Activated CD4-positive, CD25-positive, alpha-beta regulatory T cell (primary cell): ENCODE measurements around the gene ZNF385A.

ENCODE experiments used
- DNase-seq, 4 experiments: peaks; one replicate each; lab custom pipeline; 2025; lab: John Stamatoyannopoulos, UW

ZNF385A gene

DNA sequence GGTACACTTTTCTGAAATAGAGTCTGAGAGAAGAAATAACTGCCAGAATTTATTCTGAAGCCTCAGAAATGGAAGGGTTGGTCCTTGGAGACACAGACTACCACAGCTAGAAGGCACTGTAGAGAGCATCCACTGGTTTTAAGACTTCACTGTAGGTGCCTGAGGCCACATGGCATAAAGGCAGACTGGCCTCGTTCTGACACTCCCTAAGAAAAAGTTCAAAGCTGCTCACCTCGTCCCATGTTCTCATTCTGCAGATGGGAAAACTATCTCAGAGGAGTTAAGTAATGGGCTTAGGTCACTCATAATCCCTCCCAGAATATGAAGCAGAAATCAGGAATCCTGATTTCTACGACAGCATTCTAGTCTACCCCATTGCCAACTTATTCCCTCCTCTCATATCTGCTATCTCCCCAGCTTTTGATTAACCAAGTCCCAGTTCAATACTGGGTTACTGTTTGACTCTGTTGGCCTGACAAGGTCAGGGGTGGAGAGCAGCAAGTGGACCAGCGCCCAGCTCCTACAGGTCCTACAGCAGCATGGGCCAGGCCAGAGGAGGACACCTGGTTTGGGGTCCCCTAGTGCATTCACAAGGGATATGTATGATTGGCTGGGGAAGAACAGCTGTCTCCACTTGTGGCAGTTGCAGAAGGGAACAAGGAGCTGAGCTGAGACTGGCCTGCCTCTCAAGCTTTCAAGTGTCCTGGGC lies 30.8 kb upstream of the ZNF385A start:
- no peak for DNase-seq

DNA sequence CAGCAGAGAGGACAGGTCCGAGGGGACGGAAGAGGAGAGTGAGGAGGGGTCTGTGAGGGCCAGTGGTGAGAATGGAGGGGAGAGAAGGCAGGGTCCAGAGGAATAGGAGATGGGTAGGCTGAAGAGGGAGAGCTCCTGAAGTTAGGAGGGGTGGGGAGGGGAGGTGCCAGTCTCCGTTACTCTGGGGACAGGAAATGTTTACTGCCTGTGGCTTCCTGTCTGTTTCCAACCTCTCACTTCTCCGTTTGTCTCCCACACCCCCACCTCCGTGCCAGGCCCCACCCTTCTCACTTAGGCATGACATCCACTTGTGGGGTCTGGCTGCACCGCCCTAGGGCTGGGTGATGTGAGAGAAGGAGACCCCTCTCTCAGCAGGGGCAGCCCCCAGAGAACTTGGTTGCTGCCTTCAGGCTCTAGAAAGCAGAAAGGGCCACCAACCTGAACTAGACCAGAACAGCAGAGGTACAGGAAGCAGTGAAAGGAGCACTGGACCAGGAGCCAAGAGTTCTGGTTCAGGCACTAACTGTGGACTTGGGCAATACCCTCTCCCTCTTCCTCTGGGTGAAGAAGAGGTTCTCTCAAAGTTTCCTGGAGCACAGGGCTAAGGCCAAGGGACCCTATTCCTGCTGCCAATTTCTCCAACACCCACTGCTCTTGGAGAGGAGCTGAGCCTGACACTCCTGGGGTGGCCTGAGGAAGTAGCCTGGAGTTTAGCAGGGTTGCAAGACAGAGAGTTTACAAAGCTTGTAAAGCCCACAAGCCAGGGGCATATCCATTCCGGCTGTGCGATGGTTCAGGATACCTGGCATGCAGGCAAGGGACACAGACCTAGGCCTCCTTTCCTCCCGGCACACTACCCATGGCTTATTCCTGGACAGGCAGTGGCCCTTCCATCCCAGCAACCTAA lies 29.0 kb upstream of the ZNF385A start:
- DNase-seq: peak in 2 of 4 experiments; percentile 54 to 70

DNA sequence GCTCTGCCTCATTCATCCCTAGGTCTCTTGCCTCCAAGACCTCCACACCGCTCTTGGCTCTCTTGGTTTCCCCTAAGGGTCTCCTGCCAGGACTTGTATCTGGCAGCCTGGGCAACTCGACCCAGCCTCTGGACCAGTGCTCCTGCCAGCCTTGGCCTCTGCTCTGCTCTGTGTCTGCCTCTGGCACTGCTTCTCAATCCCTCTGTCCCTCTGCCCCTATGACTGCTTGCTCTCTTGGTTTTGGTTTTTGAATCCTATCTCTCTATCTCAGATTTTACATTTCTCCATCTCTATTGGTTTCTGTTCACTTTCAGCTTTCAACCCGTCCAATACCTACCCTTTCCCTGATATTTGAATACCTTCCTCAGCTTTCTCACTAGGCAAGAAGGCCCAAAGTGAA lies 28.3 kb upstream of the ZNF385A start:
- DNase-seq: no peak

GRCh38 chr12:54412348-54412747 lies 27.8 kb upstream of the ZNF385A start:
- no peak for DNase-seq

DNA sequence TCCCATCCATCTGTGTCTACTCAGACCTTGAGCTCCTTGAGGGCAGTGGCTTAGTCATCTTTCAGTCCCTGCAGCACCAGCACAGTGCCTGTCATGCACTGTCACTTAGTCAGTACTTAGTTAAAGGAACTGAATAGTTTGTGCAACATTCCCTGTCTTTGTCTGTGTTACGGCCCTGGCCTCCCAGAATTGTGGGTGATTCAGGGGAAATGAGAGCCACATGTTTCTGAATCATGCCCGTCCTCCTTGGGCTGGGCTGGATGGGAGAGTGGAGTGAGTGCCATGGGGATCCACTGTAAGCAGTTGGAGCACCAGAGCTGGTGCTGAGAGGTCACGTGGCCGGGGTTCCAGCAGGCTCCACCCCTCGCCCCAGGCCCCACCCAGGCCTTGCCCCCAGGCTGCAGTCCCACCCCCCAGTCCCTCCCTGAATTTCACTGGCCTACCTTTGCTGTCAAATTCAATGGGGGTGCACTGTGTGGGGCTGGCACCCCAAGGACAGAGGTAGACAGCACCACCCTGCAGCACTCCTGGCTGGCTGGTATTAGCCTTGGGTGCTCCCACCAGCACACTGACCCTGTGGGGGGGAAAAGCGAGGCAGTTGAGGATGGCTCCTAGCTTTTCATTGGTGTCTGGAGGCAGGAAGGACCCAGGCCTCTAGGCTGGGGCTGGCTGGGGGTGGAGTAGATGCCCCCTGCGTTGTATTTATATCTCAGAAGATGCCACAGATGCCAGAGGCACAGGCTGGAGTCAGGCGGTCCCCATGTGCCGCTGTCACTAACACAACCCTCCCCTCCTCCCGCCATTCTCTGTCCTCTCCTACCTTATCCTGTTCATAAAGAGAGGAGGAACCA lies 27.1 kb upstream of the ZNF385A start:
- no peak for DNase-seq

DNA sequence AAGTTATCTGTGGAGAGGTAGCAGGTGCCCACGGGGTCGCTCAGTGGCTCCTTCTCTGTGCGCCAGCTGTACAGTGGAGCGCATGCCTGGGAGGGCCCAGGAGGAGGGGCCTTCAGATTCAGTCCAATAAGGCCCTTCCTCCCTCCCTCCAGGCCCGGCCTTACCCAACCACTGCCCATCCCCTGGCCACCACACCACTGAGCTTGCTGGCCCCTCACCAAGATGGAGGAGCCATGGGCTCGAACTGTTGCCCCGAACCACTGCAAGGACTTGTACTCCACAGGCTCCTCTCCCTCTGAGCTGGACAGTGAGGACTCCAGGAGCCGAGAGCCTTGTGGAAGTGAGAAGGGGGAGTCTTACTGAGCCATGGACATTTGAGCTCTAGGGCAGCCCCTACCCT lies 24.7 kb upstream of the ZNF385A start:
- DNase-seq: no peak

GRCh38 chr12:54407183-54407905 lies 22.8 kb upstream of the ZNF385A start:
- DNase-seq: no peak

DNA sequence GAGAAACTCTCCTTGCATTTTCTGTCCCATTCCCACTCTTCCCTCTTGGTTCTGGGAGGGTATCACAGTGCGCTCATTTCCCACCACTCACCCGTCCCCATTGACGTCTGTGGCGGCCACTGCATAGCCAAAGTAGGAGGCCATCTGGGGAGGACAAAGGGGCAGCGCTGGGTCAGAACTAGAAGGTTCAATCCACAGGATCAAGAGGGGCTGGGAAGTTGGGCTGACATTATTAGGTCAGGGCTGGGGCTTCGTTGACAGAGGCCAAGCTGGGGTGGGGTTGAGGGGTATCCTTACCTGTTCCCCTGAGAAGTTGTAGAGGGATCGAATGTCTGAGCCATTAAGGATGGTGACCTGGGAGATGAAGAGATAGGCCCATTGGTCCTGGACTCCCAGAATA lies 21.0 kb upstream of the ZNF385A start:
- no peak for DNase-seq

- no peak for DNase-seq
These were observed 20.6 kb upstream of the ZNF385A start for GRCh38 chr12:54405106-54405505.

- peak in 2 of 4 experiments; percentile 29 to 51 for DNase-seq
These were observed 19.8 kb upstream of the ZNF385A start for GRCh38 chr12:54404061-54405004.

- no peak for DNase-seq
These were observed 16.6 kb upstream of the ZNF385A start for GRCh38 chr12:54401119-54401518.

DNA sequence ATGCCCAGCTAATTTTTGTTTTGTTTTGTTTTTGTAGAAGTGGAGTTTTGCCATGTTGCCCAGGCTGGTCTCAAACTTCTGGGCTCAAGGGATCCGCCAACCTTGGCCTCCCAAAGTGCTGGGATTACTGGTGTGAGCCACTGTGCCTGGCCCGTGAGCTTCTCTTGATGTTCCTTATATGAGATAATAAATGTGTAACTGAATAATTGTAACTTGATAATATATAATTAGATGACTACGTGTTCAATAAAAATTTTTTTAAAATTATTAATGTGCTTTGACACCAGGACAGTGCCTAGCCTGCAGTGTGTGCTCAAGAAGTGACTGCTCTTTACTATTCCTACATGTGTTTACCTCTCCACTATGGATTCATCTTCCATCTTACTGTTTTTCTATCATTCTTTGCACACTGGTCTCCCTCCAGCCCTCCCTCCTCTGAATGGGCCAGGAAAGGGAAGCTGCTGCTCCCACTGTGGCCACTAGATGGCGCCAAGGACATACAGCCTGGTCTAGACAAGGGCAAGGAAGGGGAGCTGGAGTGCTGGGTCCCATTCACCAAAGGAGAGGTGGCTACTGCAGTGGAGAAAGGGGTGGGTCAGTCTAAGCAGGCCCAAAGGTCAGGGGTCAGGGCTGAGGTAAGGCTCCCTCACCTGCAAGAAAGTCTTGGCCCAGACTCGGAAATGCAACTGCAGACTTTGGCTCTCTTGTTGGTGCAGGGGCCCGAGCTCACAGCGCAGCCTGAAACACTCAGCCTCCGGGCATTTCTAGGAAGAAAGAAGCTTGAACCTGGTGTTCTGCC lies 14.7 kb upstream of the ZNF385A start:
- peak; percentile 66 to 89 (median 75) for DNase-seq

GRCh38 chr12:54398218-54398617 lies 13.7 kb upstream of the ZNF385A start:
- no peak for DNase-seq

GRCh38 chr12:54397157-54397556 lies 12.6 kb upstream of the ZNF385A start:
- no peak for DNase-seq

DNA sequence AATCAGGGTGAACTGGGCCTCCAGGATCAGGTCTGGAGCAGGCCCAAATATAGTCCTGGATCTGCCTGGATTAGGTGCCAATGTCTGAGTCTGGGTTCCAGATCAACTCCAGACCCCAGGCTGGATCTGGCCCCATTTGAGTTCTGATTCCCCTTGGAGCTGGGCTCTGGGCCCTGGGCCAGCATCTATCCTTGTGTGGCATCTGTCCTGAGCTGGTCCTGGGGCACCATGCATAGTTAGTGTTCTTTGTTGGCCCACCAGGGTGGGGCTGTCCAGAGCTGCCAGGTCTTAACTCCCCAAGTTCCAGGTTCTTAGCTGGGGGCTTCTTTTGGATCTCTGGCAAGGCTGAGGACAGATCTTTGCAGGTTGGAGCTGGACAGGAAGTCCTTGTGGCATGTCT lies 11.0 kb upstream of the ZNF385A start:
- DNase-seq: no peak

GRCh38 chr12:54394986-54395385 lies 10.5 kb upstream of the ZNF385A start:
- DNase-seq: no peak

DNA sequence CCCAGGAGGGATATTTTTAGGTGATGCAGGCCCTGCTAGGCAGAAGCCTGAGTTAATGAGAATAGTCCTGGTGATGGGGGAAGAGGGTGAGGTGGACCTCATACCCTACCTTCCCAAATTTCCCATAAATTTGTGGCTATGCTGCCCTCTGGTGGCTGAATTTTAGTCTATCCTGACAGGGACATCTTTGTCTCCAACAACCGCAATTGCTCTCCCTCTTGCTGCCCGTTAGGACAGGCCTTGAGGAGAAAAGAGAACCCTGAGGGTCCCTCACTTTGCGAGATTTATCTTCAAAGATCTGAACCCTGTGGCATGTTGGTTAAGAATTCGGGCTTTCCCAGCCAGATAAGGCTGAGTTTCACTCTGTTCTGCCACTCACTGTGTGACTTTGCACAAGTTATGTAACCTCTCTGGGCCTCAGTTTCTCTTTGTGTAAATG lies 9.8 kb upstream of the ZNF385A start:
- DNase-seq: no peak

DNA sequence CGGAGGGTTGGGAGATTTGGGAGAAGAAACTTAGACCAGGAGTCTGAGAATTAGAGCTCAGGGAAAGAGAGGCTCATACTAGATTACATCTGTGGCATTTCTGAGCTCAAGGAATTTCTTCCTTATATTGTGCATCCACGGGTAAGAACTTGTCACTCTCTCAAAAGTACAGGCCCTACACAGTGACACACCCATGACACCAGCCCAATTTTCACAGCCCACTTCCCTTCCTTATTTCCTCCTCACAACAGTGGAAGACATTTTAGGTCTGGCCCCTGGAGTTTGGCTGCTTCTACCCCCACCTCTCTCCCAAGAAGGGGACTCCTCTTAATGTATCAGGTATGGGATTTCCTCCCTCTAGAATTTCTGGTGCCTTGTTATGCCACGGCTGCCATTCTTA lies 9.2 kb upstream of the ZNF385A start:
- no peak for DNase-seq

GRCh38 chr12:54393207-54393609 lies 8.7 kb upstream of the ZNF385A start:
- no peak for DNase-seq
